Stimulated activated CD4-positive, alpha-beta T cell treated with anti-CD3 and anti-CD28 coated beads, TNF-alpha, amount 100 ng/mL, for 4 hours (primary cell): Measurements from ENCODE around the gene OVOL1.
"Not testable (repeated sequence)": the region's sequence is repeated elsewhere in the genome, so short reads cannot be mapped to it uniquely, and the experiment has no call there.

Experiments used
- DNase-seq, 3 experiments: peaks; one replicate each; pipeline ENCODE4 v3.0.0-alpha.2; 2020; ENCODE audit warnings: low read depth in 3 of 3

OVOL1 gene

GRCh38 chr11:65814986-65815565 lies 28.2 kb downstream of the OVOL1 start:
- DNase-seq, result no peak

DNA sequence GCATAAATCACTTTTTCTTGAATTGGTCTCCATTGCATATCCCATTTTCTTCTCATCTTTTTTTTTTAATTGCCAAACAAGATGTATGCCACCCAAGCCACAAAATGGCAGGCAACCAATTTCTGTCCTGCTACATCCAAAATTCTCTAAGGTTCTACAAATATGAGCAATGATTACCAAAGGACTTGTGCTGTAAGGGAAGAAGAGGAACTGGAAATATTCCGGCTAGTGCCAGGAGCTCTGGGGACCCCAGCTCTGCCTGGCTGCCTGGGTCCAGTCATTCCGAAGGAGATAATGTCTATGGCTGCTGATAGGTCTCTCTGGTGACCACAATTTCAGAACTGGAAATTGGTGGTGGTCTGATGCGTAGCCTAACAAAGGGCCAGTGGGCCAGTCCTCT lies 29.8 kb downstream of the OVOL1 start:
- no peak for DNase-seq

DNA sequence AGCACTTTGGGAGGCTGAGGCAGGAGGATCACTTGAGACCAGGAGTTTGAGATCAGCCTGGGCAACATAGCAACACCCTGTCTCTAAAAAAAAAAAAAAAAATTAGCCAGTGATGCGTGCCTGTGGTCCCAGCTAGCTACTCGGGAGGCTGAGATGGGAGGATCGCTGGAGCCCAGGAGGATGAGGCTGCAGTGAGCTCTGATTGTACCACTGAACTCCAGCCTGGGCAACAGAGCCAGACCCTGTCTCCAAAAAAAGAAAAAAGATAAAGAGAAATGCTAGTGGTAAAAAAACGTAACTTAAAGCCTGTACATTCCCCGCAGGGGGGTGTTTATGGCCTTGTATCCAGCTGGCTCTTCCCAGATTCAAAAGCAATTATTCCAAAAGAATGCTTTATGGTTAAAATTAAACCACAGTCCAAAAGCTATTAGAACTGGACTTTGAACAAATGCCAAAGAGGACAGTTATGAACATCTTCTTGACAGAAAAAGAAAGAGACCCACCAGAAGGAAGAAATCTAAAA lies 30.5 kb downstream of the OVOL1 start:
- no peak for DNase-seq

- DNase-seq, result peak; percentile 87 to 97 (median 90)
Measured at GRCh38 chr11:65817835-65818680, 31.2 kb downstream of the OVOL1 start.

DNA sequence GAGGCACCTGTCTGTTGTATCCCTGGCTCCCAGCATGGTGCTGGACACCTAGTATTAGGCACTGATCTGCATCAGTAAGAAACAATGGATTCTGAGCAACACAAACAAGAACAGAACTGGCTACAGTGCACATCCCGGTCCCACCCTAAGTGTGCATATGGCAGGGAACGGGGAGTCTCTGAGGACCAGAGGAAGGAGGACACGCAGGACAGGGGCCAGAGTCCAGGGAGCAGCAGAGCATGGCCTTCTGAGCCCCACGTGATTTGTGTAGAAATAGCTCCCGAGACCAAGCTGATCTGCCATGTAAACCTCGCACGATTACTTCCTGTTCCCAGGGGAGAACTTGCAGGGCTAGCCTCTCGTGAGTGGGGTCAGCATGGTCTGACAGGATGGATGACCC lies 34.2 kb downstream of the OVOL1 start:
- DNase-seq, result no peak

DNA sequence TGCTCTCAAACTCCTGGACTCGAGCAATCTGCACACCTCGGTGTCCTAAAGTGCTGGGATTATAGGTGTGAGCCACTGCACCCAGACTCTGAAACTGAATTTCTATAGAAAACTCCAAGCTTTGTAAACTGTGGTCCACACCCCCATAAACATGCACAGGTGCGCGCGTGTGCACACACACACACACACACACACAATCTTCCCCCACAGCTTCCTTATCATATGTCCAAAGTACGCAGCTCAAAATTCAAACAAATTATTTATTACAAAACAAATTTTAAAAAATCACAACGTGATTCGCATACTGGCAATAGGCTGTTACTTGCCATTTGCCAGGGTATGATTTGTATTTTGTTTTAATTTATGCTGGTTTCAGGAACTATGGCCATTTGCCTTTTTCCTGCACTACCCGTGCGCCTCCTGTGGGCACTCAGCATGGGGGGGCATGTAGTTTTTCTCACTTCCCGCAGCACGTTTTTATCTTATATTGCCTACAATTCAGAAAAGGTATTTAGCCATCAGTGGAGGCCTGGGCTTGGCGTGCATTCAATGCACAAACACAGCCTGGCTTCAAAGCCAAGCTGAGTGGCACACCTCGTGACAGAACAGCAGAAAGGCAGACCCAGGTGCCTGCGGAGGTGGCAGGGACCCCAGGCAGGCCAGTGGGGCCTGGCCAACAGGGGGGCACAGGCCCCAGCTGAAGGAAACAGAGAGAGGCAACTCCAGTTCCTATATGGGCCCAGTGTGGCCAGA lies 36.1 kb downstream of the OVOL1 start:
- no peak for DNase-seq

DNA sequence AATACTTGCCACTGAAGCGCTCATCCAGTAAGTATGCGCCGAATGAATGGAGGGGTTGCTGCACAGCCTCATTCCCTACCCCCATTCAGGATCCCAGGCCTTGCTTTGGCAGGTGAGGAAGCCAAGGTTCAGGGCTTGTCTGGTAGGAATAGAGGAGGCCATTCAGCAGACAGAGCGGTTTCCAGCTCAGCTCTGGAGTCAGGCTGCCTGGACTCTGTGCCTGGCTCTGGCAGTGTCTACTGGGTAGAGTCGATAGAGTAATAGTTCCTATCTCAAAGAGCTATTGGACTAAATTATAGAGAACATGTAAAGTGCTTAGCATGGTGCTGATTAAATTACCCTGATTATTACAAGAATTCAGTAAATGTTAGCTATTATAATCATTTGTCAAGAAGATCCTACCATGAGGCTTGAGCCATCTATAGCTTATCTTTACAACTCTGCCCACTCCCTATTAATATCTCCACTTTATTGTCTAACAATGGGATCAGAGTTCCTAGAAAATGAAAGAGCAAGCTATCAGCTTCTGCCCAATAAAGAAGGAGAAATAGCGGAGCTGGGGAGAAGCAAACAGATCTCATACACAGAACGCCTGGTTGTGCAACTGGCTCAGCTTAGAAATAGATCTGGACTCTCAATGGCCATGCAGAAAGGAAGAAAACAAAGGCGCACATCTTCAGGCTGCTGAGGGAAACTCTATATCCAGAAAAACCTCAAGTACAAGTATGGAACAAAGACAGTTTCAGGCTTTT lies 40.3 kb downstream of the OVOL1 start:
- DNase-seq, result no peak

GRCh38 chr11:65829459-65829858 lies 42.6 kb downstream of the OVOL1 start:
- no peak for DNase-seq

- DNase-seq, result not testable (repeated sequence)
Measured at GRCh38 chr11:65832231-65832630, 45.4 kb downstream of the OVOL1 start.

DNA sequence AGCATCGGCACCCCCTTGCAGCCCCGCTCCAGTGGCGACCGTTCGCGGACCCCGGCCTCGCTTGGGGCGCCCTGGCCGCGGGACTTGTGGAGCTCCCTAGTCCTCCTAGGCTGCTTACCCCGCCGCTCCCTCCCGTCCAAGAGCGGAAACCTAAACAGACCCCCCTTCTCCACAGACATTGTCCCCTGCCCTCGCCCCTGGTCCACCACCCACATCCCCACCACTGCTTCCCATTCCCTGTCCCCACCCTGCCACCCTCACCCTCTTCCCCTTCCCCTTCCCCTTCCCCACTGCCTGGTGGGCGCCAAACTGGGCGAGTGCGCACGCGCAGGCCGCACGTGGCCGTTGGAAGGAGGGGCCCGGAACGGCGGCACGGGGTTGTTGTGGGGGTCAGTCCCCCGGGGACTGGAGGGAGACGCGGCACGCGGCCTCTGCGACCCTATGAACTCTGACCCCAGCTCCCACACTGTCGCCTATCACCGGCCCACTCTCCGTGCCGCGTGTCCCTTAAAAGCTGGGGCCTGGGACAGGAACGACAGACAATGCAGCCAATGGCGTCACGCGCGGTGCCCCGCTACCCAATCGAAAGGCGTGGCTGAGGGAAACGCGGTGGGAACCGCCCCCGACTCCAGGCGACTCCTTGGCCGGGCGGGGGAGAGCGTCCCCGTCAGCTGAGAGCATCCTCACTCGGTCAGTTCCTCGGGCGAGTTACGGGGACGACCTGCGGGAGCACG lies 46.6 kb downstream of the OVOL1 start, which contains the start of gene SNX32:
SNX32 (plus strand) TSS at position 667 of the 734 bp plus-strand sequence. CDS start 103 bp downstream, outside the sequence.
- peak; percentile 90 to 92 (median 91) for DNase-seq

DNA sequence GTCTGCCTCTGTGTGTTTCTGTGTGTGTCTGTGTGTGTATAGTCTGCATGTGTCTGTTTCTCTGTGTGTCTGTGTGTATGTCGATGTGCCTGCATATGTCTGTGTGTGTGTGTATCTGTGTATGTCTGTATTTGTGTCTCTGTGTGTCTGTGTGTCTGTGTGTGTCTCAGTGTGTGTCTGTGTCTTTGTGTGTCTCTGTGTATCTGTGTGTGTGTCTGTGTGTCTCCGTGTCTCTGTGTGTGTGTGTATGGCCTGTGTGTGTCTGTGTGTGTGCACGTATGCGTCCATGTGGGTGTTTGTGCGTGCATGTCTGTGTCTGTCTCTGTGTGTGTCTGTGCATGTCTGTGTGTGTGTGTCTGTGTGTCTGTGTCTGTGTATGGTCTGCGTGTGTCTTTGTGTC lies 47.3 kb downstream of the OVOL1 start:
- no peak for DNase-seq

DNA sequence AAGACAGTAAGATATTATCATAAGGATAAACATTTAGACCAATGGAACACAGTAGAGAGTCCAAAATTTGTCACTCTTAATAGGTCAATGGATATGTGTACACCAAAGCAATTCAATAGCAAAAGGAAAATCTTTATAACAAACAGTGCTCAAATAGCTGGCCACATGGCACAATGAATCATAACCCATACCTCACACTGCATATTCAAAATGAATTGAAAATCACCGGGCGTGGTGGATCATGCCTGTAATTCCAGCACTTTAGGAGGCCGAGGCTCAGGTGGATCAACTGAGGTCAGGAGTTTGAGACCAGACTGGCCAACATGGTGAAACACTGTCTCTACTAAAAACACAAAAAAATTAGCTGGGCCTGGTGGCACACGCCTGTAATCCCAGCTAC lies 55.3 kb downstream of the OVOL1 start:
- no peak for DNase-seq

DNA sequence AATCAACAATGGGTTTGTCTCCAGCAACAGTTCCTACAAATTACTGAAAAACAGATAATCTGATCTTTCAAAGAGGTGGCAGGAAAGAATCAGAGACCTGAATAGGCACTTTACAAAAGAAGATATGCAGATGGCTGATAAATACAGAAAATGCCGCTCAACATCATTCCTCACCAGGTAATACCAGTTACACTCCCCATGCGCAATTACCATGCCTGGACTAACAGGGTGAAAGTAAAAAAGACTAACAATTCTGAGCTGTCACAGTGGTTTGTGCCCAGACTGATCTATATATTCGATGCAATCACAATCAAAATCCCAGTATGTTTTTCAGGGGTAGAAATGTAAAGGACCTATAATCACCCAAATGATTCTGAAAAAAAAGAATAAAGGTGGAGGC lies 56.9 kb downstream of the OVOL1 start:
- no peak for DNase-seq

- no peak for DNase-seq
Measured at GRCh38 chr11:65844231-65844872, 57.5 kb downstream of the OVOL1 start.
